ENCODE measurements around the gene APH1A. TPM values are rescaled to one million over a fixed set of nuclear protein-coding genes. Genes with fewer than 3 reads are reported as not detected.

Gene APH1A
- total RNA-seq, 2 donors from 2014 or later, result 126 to 131 TPM

DNA sequence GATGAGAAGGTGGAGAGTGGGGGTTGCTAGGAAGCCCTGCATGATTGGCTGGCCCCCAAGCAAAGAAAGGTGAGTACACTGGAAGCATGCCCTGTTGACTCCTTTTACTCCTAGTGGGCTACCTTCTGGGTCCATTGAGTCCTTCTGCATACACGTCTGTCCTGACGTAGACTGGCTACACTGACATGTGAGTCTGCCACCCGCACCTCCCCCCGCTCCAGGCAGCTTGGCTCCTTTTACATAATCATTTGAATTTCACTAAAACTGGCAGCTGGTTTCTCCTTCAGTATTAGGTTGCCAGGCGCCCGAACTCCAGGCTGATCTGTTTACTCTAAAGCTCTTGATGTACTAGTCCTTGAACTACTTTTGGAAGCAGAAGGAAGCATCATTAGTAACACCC, 33.5 kb upstream of the APH1A start:
- H3K36me3 ChIP-seq (ENCODE audit: control insufficient read depth, insufficient read depth, low read length), result peaks cover 79% of the 10 kb centered on the region
- Mint-ChIP-seq H3K36me3 (ENCODE audit: low read depth) (peaks cover 70% of the 10 kb centered on the region), H3K27me3 (ENCODE audit: insufficient read depth) (no peaks in the 10 kb centered on the region), H3K9me3 (no peaks in the 10 kb centered on the region), H3K4me1 (peaks cover 5% of the 10 kb centered on the region), H3K27ac (peak overlapping the region; percentile 64), H3K4me3 (no peak overlapping the region)
- WGBS, 2 experiments (ENCODE audit: insufficient coverage in 1 of 2, insufficient read length in 1 of 2), result 92 to 98% methylated on average over 6 of the region's 6 CpGs
- DNase-seq, result no peak
- no peaks in the 10 kb centered on the region for H3K9me3 ChIP-seq (ENCODE audit: control insufficient read depth, low read length)
- no peaks in the 10 kb centered on the region for H3K27me3 ChIP-seq (ENCODE audit: control insufficient read depth, insufficient read depth, low read length, poor library complexity, severe bottlenecking)
- H3K9ac ChIP-seq (ENCODE audit: extremely low read depth, low read length, poor library complexity, severe bottlenecking), result no peak overlapping the region
- no peak overlapping the region for H3K27ac ChIP-seq (ENCODE audit: low read depth, low read length)
- no peak overlapping the region for H3K4me3 ChIP-seq (ENCODE audit: low read length)
- TF ChIP-seq, protein P1, sequence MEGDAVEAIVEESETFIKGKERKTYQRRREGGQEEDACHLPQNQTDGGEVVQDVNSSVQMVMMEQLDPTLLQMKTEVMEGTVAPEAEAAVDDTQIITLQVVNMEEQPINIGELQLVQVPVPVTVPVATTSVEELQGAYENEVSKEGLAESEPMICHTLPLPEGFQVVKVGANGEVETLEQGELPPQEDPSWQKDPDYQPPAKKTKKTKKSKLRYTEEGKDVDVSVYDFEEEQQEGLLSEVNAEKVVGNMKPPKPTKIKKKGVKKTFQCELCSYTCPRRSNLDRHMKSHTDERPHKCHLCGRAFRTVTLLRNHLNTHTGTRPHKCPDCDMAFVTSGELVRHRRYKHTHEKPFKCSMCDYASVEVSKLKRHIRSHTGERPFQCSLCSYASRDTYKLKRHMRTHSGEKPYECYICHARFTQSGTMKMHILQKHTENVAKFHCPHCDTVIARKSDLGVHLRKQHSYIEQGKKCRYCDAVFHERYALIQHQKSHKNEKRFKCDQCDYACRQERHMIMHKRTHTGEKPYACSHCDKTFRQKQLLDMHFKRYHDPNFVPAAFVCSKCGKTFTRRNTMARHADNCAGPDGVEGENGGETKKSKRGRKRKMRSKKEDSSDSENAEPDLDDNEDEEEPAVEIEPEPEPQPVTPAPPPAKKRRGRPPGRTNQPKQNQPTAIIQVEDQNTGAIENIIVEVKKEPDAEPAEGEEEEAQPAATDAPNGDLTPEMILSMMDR (conservative IDR thresholded peaks at IDR 0.05), result no peak
- H3K4me1 ChIP-seq (ENCODE audit: control insufficient read depth, insufficient read depth, low read length), result no peaks in the 10 kb centered on the region

DNA sequence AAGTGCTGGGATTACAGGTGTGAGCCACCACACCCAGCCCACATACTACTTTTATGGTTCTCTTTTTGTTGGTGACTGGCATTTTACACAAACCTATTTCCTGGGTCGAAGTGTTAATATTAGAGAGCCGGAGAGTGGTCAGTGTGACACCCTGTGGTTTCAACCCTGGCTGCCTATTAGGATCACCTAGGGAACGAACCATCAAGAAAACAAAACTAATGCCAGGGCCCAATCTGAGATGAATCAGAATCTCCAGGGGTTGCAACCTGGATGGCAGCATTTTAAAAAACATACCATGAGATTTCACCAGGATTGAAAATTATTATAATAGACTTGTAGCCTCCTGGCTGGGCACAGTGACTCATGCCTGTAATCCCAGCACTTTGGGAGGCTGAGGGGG, 30.9 kb upstream of the APH1A start:
- Histone ChIP-seq H3K9ac (ENCODE audit: extremely low read depth, low read length, poor library complexity, severe bottlenecking) (no peak overlapping the region), H3K4me3 (ENCODE audit: low read length) (no peak overlapping the region), H3K27me3 (ENCODE audit: control insufficient read depth, insufficient read depth, low read length, poor library complexity, severe bottlenecking) (no peaks in the 10 kb centered on the region), H3K27ac (ENCODE audit: low read depth, low read length) (no peak overlapping the region), H3K4me1 (ENCODE audit: control insufficient read depth, insufficient read depth, low read length) (no peaks in the 10 kb centered on the region), H3K36me3 (ENCODE audit: control insufficient read depth, insufficient read depth, low read length) (peaks cover 78% of the 10 kb centered on the region), H3K9me3 (ENCODE audit: control insufficient read depth, low read length) (no peaks in the 10 kb centered on the region)
- no peak overlapping the region for H3K27ac Mint-ChIP-seq
- peaks cover 69% of the 10 kb centered on the region for H3K36me3 Mint-ChIP-seq (ENCODE audit: low read depth)
- no peak overlapping the region for H3K4me3 Mint-ChIP-seq
- no peaks in the 10 kb centered on the region for H3K9me3 Mint-ChIP-seq
- TF ChIP-seq, protein P1 (conservative IDR thresholded peaks at IDR 0.05), result no peak
- H3K27me3 Mint-ChIP-seq (ENCODE audit: insufficient read depth), result no peaks in the 10 kb centered on the region
- no peak for DNase-seq
- 94 to 100% methylated on average over 2 to 3 of the region's 3 CpGs for WGBS, 2 experiments (ENCODE audit: insufficient coverage in 1 of 2, insufficient read length in 1 of 2)
- H3K4me1 Mint-ChIP-seq, result peaks cover 5% of the 10 kb centered on the region

DNA sequence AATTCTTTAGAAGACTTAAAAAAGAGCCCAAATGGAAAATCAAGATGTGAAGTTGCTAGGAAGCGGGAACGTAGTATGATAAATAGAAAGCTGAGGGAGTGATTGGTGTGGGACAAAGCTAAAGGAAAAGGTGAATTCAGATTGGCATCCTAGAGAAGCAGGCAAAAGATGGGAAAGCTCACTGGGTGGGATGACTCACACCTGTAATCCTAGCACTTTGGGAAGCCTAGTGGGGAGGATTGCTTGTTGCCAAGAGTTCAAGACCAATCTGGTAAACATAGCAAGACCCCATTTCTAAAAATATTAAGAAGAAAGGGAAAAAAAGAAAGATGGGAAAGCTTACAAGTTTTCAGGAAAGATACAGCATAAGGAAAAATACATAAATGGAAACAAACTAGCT, 26.7 kb upstream of the APH1A start:
- H3K9ac ChIP-seq (ENCODE audit: extremely low read depth, low read length, poor library complexity, severe bottlenecking), result no peak overlapping the region
- H3K36me3 ChIP-seq (ENCODE audit: control insufficient read depth, insufficient read depth, low read length), result peaks cover 48% of the 10 kb centered on the region
- H3K4me1 ChIP-seq (ENCODE audit: control insufficient read depth, insufficient read depth, low read length), result no peaks in the 10 kb centered on the region
- H3K27ac ChIP-seq (ENCODE audit: low read depth, low read length), result no peak overlapping the region
- H3K4me1 Mint-ChIP-seq, result peaks cover 9% of the 10 kb centered on the region
- peaks cover 46% of the 10 kb centered on the region for H3K36me3 Mint-ChIP-seq (ENCODE audit: low read depth)
- no peaks in the 10 kb centered on the region for H3K27me3 ChIP-seq (ENCODE audit: control insufficient read depth, insufficient read depth, low read length, poor library complexity, severe bottlenecking)
- WGBS, 2 experiments (ENCODE audit: insufficient coverage in 1 of 2, insufficient read length in 1 of 2), result 93 to 96% methylated on average over 2 of the region's 2 CpGs
- H3K4me3 Mint-ChIP-seq, result peak overlapping the region; percentile 94
- no peak for DNase-seq
- H3K27ac Mint-ChIP-seq, result peak overlapping the region; percentile 41
- no peaks in the 10 kb centered on the region for H3K9me3 ChIP-seq (ENCODE audit: control insufficient read depth, low read length)
- peaks cover 1% of the 10 kb centered on the region for H3K27me3 Mint-ChIP-seq (ENCODE audit: insufficient read depth)
- H3K9me3 Mint-ChIP-seq, result no peaks in the 10 kb centered on the region
- peak overlapping the region; percentile 38 for H3K4me3 ChIP-seq (ENCODE audit: low read length)
- TF ChIP-seq, protein P1 (conservative IDR thresholded peaks at IDR 0.05), result no peak

Data from endodermal cell (in vitro differentiated cells).